Measurements from ENCODE around the gene SERINC5.

DNA sequence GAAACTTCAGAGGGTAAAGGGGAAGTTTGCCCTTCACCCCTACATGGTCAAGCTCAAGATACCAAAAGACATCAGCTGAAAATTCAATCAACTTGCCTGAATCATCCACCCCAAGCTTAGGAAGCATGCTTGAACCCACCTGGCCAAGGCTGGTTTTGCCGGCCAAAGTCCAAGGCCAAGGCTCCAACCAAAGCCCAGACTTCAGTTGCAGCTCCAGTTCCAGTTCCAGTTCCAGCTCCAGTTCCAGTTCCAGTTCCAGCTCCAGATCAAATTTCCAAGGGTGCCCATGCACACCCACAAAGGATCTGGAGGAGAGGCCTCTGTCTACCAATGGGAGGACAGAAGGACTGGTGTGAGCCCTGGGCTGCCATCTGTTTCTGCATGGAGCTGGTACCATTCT, 4.6 kb upstream of the SERINC5 start:
- TF ChIP-seq SP1 (IDR thresholded peaks at IDR 0.05) (no peak), FOXM1 (IDR thresholded peaks at IDR 0.05; ENCODE audit: borderline replicate concordance) (no peak), SUZ12 (IDR thresholded peaks at IDR 0.05) (no peak), HDGF (IDR thresholded peaks at IDR 0.05; ENCODE audit: borderline replicate concordance) (no peak), TARDBP (IDR thresholded peaks at IDR 0.05) (no peak)

Data from HEK293T (cell line).